ENCODE measurements around the gene CSHL1. TPM values are rescaled to one million over a fixed set of nuclear protein-coding genes. Genes with fewer than 3 reads are reported as not detected.

Gene CSHL1
- polyA plus RNA-seq (ENCODE audit: low read depth in 6 of 6), result not detected

GRCh38 chr17:63911041-63911635 lies at the start of gene CSHL1:
TSS of gene CSHL1 (minus strand) at chr17:63911258. CDS start at chr17:63911196, 62 bp downstream.
- peaks cover 0 to 4% (median 0%) of the 10 kb centered on the region in 3 donors for H3K27me3 Mint-ChIP-seq
- ATAC-seq (ENCODE audit: low read depth in 2 of 2), result no peak
- no peak within 1 kb of the TSS for H3K4me3 Mint-ChIP-seq
- peak within 1 kb of the TSS in 3 of 6 donors; percentile 51 to 94 (median 66) for H3K27ac Mint-ChIP-seq
- H3K36me3 Mint-ChIP-seq, result no peaks in the 10 kb centered on the region
- H3K4me1 Mint-ChIP-seq, result peaks cover 24 to 49% (median 46%) of the 10 kb centered on the region in 3 donors
- no peak for DNase-seq
- no peaks in the 10 kb centered on the region for H3K9me3 Mint-ChIP-seq

- H3K9me3 Mint-ChIP-seq, result peaks cover 0 to 2% (median 0%) of the 10 kb centered on the region in 7 donors
- no peak for ATAC-seq (ENCODE audit: low read depth in 2 of 2)
- H3K4me3 Mint-ChIP-seq, result no peak overlapping the region
Observed at GRCh38 chr17:63960430-63960829, 49.4 kb upstream of the CSHL1 start.

GRCh38 chr17:63960006-63960405 lies 48.9 kb upstream of the CSHL1 start:
- H3K4me3 Mint-ChIP-seq, result no peak overlapping the region
- H3K36me3 Mint-ChIP-seq, result no peaks in the 10 kb centered on the region
- H3K9me3 Mint-ChIP-seq, result peaks cover 0 to 2% (median 0%) of the 10 kb centered on the region in 7 donors
- DNase-seq, result no peak
- no peaks in the 10 kb centered on the region for H3K27me3 Mint-ChIP-seq
- no peak for ATAC-seq (ENCODE audit: low read depth in 2 of 2)
- H3K27ac Mint-ChIP-seq, result no peak overlapping the region
- peaks cover 25 to 32% (median 27%) of the 10 kb centered on the region in 3 donors for H3K4me1 Mint-ChIP-seq

More at GRCh38 chr17:63960430-63960829, 49.4 kb upstream of the CSHL1 start:
- no peak for DNase-seq
- Mint-ChIP-seq H3K27me3 (no peaks in the 10 kb centered on the region), H3K36me3 (no peaks in the 10 kb centered on the region), H3K27ac (peak overlapping the region in 1 of 6 donors; percentile 42), H3K4me1 (peaks cover 23 to 30% (median 25%) of the 10 kb centered on the region in 3 donors)

- Mint-ChIP-seq H3K27ac (peak overlapping the region in 5 of 6 donors; percentile 75 to 98 (median 89)), H3K4me1 (peaks cover 28 to 49% (median 29%) of the 10 kb centered on the region in 3 donors), H3K9me3 (peaks cover 0 to 1% (median 0%) of the 10 kb centered on the region in 7 donors), H3K4me3 (peak overlapping the region in 1 of 8 donors; percentile 3), H3K36me3 (no peaks in the 10 kb centered on the region), H3K27me3 (no peaks in the 10 kb centered on the region)
- DNase-seq (no peak), ATAC-seq (ENCODE audit: low read depth in 2 of 2) (no peak)
Observed at GRCh38 chr17:63956296-63956920, 45.4 kb upstream of the CSHL1 start.

GRCh38 chr17:63955791-63956190 lies 44.7 kb upstream of the CSHL1 start:
- Mint-ChIP-seq H3K9me3 (peaks cover 0 to 1% (median 0%) of the 10 kb centered on the region in 7 donors), H3K27me3 (no peaks in the 10 kb centered on the region), H3K36me3 (no peaks in the 10 kb centered on the region), H3K27ac (peak overlapping the region in 5 of 6 donors; percentile 4 to 98 (median 88)), H3K4me3 (peak overlapping the region in 1 of 8 donors; percentile 32), H3K4me1 (peaks cover 30 to 50% (median 30%) of the 10 kb centered on the region in 3 donors)
- ATAC-seq (ENCODE audit: low read depth in 2 of 2) (no peak), DNase-seq (no peak)

GRCh38 chr17:63955232-63955631 lies 44.2 kb upstream of the CSHL1 start:
- ATAC-seq (ENCODE audit: low read depth in 2 of 2), result no peak
- H3K36me3 Mint-ChIP-seq, result no peaks in the 10 kb centered on the region
- no peak overlapping the region for H3K4me3 Mint-ChIP-seq
- H3K27me3 Mint-ChIP-seq, result no peaks in the 10 kb centered on the region
- H3K9me3 Mint-ChIP-seq, result peaks cover 0 to 1% (median 0%) of the 10 kb centered on the region in 7 donors
- H3K4me1 Mint-ChIP-seq, result peaks cover 32 to 54% (median 36%) of the 10 kb centered on the region in 3 donors
- DNase-seq, result no peak
- H3K27ac Mint-ChIP-seq, result peak overlapping the region in 4 of 6 donors; percentile 4 to 98 (median 50)

GRCh38 chr17:63954402-63955063 lies 43.5 kb upstream of the CSHL1 start:
- Mint-ChIP-seq H3K27me3 (no peaks in the 10 kb centered on the region), H3K4me1 (peaks cover 30 to 52% (median 39%) of the 10 kb centered on the region in 3 donors), H3K4me3 (peak overlapping the region in 7 of 8 donors; percentile 66 to 92 (median 85)), H3K36me3 (no peaks in the 10 kb centered on the region), H3K9me3 (peaks cover 0 to 1% (median 0%) of the 10 kb centered on the region in 7 donors), H3K27ac (peak overlapping the region; percentile 95 to 99 (median 98))
- peak; percentile 89 to 93 for ATAC-seq (ENCODE audit: low read depth in 2 of 2)
- DNase-seq, result peak; percentile 81

- Mint-ChIP-seq H3K27ac (peak overlapping the region in 4 of 6 donors; percentile 11 to 67 (median 16)), H3K36me3 (no peaks in the 10 kb centered on the region), H3K9me3 (peaks cover 0 to 1% (median 0%) of the 10 kb centered on the region in 7 donors), H3K4me3 (peak overlapping the region in 3 of 8 donors; percentile 35 to 56 (median 37)), H3K27me3 (no peaks in the 10 kb centered on the region), H3K4me1 (peaks cover 40 to 76% (median 59%) of the 10 kb centered on the region in 3 donors)
- ATAC-seq (ENCODE audit: low read depth in 2 of 2), result no peak
- peak; percentile 66 for DNase-seq
Observed at GRCh38 chr17:63950940-63951907, 40.2 kb upstream of the CSHL1 start.

- peaks cover 42 to 77% (median 61%) of the 10 kb centered on the region in 3 donors for H3K4me1 Mint-ChIP-seq
- ATAC-seq (ENCODE audit: low read depth in 2 of 2), result no peak
- DNase-seq, result no peak
- H3K27ac Mint-ChIP-seq, result no peak overlapping the region
- no peaks in the 10 kb centered on the region for H3K36me3 Mint-ChIP-seq
- no peaks in the 10 kb centered on the region for H3K27me3 Mint-ChIP-seq
- H3K9me3 Mint-ChIP-seq, result no peaks in the 10 kb centered on the region
- no peak overlapping the region for H3K4me3 Mint-ChIP-seq
Observed at GRCh38 chr17:63949576-63950250, 38.7 kb upstream of the CSHL1 start.

GRCh38 chr17:63948521-63948920 lies 37.5 kb upstream of the CSHL1 start:
- no peaks in the 10 kb centered on the region for H3K27me3 Mint-ChIP-seq
- peak overlapping the region in 1 of 6 donors; percentile 49 for H3K27ac Mint-ChIP-seq
- peak overlapping the region in 1 of 8 donors; percentile 12 for H3K4me3 Mint-ChIP-seq
- ATAC-seq (ENCODE audit: low read depth in 2 of 2) (no peak), DNase-seq (no peak)
- peaks cover 39 to 72% (median 62%) of the 10 kb centered on the region in 3 donors for H3K4me1 Mint-ChIP-seq
- no peaks in the 10 kb centered on the region for H3K36me3 Mint-ChIP-seq
- H3K9me3 Mint-ChIP-seq, result no peaks in the 10 kb centered on the region

GRCh38 chr17:63947711-63948330 lies 36.8 kb upstream of the CSHL1 start:
- Mint-ChIP-seq H3K4me1 (peaks cover 43 to 72% (median 66%) of the 10 kb centered on the region in 3 donors), H3K36me3 (no peaks in the 10 kb centered on the region), H3K27me3 (no peaks in the 10 kb centered on the region), H3K4me3 (no peak overlapping the region), H3K27ac (no peak overlapping the region), H3K9me3 (no peaks in the 10 kb centered on the region)
- no peak for DNase-seq
- no peak for ATAC-seq (ENCODE audit: low read depth in 2 of 2)
